ENCODE data around the gene ARRDC2.
A peak's percentile ranks its signal among the peaks of the same experiment; 100 is the strongest.
"Not testable (repeated sequence)": the region's sequence is repeated elsewhere in the genome, so short reads cannot be mapped to it uniquely, and the experiment has no call there.

ARRDC2 gene

DNA sequence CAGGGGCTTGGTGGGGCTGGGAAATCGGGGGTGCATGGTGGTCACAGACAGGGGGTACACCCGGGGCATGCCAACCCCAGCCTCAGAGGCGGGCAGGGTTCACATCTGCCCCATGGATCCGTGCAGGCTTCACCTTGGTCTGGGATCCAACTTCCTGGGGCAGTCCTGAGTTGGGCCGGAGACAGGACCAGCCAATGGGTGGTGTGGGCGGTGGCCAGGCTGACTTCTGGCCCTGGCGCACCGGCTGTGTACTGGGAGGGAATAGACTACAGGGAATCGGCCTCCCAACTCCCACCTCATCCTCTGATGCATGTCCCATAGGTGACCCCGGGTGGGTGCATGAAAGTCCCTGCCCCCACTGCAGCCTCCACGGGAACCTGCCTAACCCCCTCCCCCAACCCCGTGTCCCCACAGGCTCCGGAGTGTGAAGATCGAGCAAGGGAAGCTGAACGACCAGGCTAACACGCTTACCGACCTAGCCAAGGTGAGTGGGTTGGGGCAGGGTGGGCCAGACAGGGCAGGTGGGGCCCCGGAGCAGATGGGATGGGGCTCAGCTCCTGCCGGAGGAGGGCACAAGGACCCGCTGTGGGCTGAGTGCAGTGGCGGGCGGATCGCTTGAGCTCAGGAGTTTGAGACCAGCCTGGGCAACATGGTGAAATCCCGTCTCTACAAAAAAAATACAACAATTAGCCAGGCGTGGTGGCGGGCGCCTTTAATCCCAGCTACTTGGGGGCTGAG, 14.7 kb upstream of the ARRDC2 start:
- DNase-seq: no peak

DNA sequence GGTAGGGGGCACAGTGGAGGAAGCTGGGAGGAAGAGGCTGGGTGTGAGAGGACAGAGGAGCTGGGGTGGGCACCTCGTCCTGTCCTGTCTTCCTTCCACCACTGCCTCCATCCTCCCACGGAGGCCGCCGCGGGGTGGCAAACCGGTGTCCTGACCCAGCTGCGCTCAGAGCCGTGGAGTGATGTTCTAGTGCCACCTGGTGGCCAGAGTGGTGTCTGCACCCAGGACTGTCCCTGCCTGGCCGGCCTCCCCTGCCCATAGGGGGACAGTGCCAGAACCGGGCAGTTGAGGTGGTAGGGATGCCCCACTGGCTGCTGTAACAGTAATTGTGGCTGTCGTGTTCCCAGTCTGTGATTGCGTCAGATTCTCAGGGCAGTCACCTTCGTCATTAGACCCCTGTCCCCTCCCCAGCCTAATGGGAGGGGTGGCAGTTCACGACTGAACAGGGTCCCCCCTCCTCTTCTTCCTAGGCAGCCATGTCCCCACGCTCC, 11.1 kb upstream of the ARRDC2 start:
- peak; percentile 56 for DNase-seq

DNA sequence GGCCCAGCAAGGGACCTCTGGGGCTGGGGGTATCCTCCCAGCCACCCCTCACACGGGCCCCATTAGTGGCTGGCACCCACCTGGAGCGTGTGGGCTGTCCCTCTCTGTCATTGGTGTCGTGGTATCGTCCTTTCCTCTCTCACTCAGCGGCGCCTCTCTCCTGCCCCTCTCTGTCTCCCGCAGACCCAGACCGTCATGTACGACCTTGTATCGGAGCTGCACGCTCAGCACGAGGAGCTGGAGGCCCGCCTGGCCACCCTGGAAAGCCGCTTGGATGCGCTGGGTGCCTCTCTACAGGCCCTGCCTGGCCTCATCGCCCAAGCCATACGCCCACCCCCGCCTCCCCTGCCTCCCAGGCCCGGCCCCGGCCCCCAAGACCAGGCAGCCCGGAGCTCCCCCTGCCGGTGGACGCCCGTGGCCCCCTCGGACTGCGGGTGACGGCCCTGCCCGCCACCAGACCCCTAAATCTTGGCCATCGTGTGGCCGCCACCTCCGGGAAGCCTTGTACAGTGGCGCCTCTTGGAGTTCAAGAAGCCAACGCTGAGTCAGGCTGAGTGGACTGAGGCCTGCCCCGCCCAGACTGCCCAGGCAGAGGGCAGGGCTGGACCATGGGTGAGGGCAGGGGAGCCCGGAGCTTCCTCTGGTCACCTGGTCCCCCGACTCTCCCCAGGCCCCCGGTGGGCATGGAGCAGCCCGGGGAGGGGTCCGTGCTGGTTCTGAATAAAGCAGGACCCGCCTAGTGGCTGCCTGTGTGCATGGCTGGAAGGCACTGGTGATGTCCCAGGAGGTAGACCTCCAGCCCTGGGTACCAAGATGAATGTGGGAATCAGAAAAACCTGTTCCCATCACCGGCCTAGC, 9.8 kb upstream of the ARRDC2 start:
- no peak for DNase-seq

DNA sequence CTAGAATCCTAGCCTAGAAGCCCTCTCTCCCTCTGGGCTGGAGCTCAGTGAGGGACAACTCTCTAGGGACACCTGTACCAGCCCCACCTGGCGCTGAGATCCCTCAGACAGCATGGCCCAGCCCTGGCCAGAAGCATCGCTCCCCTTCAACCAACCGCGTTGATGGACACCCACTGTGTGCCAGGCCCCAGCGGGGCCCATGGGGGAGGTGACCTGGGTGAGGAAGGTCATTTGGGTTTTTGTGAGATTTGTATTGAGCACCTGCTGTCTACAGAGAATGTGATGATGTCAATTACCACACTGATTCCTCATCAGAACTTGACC, 9.2 kb upstream of the ARRDC2 start:
- no peak for DNase-seq

DNA sequence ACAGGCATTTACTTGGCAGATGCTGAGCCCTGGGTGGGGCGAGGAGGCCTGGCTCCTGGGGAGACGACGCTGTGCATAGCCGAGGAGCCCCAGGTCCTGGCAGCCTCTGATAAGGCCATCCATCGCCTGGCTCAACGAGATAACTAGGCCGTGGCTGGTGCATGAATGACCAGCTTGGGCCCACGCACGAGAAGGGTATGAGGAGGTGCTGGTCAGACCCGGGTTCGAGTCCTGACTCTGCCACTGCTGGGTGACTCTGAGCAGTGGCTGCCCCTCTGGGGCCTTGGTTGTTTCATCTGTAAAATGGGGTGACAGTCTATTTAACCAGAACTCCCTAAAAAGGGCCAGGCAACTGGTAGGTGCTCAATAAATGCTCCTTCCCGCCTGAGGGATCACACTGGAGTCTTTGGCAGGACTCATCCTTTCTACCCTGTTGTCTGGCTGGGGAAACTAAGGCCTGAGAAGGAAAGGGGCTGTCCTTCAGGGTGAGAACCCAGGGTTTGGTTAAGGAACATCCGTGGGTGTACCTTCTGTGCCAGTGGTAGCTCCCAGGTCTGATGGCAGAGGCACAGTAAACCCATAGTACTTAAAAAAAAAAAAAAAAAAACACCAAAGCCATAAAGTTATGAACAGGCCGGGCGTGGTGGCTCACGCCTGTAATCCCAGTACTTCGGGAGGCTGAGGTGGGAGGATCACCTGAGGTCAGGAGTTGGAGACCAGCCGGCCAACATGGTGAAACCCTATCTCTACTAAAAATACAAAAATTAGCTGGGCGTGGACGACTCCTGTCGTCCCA, 8.1 kb upstream of the ARRDC2 start:
- no peak for DNase-seq

DNA sequence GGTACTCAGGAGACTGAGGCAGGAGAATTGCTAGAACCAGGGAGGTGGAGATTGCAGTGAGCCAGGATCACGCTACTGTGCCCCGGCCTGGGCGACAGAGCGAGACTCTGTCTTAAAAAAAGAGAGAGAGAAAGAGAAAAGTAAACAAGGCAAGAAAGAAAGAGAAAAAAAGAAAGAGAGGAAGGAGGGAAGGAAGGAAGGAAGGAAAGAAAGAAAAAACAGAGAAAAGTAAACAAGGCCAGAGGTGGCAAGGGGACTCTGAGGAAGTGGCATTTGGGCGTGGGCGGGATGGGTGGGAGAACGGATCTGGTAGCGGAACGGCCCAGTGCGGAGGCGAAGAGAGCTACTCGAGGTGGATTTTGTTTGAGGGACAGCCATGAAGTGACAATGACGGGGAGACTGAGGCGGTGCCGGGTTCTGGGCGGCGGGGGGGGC, 7.5 kb upstream of the ARRDC2 start:
- DNase-seq: no peak

DNA sequence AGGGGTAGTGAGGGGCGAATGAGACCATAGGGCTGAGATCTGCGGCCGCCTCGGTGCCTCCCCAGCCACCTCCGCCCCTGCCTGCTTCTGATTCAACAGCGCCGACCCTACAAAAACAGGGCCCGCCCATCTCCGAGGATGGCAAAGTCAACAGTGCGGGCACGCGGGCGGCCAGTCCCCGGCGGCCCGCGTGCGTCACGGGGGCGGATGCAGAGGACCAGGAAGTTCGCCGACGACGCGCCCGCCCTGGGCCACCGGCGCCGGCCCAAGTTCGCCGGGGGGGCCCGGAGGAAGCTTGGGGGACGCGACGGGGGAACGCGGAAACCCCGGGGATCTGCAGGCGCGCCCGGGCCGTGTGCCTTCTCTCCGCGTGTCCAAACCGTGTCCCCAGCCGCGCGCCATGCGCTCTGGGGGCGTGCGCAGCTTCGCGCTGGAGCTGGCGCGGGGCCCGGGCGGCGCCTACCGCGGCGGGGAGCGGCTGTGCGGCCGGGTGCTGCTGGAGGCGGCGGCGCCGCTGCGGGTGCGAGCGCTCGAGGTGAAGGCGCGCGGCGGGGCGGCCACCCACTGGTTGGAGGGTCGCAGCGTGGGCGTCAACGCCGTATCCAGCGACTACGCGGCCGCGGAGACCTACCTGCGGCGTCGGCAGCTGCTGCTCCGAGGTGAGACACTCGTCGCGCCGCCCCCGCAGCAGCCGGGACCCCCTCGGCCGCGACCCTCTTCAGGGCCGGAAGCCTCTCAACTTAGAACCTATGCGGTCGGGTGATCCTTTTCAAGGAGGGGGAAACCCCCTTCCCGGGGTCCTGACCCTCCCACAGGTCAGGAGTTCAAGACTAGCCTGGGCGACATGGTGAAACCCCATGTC, 6.8 kb upstream of the ARRDC2 start:
- DNase-seq: peak; percentile 63

DNA sequence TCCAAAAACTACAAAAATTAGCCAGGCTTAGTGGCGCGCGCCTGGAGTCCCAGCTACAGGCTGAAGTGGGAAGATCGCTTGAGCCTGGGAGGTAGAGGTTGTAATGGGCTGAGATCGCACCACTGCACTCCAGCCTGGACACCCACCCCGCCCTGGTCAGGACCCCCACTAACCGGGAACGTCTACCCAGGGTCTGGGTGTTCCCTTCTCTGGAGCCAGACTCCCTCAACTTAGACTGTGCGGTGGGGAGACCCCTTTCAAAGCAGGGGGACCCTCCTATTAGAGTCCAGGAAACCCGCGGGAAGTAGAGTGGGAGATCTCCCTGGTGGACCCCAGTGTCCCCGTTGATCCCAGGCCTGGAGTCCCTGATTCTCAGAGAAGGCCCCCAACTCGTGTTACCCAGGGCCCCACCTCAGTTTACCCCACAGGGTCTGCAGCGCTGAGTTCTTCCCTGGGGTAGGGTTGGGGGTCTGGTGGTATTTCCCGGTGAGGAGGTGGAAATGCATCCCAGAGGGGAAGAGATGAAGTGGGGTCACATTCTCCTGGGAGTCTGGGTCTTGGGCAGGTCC, 6.1 kb upstream of the ARRDC2 start:
- DNase-seq: no peak

DNA sequence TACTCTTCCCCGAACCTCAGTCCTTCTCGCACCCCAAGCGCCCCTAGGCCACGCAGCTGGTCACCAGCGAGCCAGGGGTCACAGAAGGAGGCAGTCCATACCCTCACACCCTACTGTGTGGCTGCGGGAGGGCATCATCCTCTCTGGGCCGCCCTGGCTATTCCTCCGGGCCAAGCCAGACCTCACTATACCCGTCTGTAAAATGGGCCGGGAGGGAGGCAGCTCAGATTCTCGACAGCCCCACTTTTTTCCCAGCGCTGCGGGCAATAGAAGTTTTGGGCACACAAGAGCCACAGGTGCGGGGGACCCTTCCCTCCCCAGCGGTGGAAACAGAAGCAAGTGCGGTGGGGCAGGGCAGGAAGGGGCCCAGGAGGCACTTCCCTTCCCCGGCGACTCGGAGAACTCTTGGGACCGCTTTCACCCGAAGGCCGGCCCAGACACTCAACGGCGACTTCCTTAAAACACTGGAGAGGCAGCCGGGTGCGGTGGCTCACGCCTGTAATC, 5.6 kb upstream of the ARRDC2 start:
- no peak for DNase-seq

DNA sequence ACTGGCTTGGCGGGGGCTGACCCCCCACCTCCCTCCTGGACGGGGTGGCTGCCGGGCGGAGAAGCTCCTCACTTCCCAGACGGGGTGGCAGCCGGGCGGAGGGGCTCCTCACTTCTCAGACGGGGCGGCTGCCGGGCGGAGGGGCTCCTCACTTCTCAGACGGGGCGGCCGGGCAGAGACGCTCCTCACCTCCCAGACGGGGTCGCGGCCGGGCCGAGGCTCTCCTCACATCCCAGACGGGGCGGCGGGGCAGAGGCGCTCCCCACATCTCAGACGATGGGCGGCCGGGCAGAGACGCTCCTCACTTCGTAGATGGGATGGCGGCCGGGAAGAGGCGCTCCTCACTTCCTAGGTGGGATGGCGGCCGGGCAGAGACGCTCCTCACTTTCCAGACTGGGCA, 2.2 kb upstream of the ARRDC2 start:
- not testable (repeated sequence) for DNase-seq

DNA sequence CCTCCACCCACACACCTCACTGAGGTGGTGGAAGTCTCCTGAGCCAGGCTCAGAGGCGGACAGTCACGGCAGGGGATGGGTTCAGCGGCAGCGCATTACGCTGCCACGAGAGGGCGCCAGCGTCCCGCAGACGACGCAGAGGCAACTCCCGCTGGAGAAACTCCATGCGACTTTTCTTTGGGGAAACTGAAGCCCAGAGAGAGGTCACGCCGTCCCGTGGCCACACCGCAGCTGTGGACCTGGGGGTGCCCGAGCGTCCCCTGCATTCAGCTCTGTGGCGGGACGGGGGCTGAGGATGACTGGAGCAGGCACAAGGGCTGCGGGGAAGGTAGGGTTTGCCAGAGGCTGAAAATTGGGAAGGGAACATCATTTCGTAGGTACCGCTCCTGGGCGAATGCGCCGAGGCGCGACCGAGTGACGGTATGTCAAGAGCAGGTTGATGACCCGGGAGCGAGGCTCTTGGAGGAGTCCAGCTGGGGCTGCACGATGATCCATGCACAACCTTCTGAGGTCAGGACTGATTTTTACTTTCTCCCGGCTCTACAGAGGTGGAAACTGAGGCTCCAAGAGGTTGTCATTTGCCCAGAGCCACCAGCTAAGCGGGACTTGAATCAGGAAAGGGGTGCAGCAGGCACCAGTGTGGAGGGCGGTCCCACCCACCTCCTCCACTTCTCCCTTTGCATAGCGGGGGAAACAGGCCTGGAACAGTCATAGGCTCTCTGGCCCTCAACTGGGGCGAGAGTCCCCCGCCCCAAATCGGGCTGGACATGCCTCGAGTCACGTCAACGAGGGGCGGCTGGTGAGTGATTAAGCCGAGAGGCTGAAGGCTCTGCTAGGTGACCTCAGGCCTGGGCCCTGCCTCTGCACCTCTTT, 690 bp upstream of the ARRDC2 start:
- peak; percentile 73 for DNase-seq

DNA sequence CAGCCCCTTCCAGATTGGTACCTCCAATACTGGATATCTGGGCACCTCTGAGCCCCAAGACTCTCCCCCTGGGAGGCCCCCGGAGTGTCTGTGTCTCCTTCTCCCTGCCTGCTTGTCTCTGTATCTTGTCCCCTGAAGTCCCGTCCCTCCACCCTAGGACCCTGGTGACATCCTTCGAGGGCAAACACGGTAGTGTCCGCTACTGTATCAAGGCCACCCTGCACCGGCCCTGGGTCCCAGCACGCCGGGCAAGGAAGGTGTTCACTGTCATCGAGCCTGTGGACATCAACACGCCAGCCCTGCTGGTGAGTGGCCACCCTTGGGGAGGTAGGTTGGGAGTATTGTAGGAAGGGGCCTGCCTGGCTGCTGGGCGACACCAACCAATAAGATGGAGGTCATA, 844 bp downstream of the ARRDC2 start:
- no peak for DNase-seq

DNA sequence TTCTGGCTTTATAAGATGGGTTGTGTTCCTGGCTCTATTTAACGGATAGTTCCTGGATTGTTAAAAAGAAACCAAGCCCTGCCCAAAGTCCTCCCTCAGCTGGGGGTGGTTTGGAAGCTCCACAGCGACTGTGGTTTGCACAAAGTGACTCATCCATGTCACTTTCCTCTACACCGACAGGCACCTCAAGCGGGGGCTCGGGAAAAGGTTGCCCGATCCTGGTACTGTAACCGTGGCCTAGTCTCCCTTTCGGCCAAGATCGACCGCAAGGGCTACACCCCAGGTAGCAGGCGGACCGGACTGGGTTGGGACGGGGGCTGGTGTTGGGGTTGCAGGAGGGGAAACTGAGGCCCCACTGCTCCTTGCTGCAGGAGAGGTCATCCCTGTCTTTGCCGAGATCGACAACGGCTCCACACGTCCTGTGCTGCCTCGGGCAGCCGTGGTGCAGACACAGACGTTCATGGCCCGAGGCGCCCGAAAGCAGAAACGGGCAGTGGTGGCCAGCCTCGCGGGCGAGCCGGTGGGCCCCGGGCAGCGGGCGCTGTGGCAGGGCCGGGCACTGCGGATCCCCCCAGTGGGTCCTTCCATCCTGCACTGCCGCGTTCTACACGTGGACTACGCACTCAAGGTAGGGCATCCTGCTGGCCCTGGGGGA, 1.6 kb downstream of the ARRDC2 start:
- no peak for DNase-seq

DNA sequence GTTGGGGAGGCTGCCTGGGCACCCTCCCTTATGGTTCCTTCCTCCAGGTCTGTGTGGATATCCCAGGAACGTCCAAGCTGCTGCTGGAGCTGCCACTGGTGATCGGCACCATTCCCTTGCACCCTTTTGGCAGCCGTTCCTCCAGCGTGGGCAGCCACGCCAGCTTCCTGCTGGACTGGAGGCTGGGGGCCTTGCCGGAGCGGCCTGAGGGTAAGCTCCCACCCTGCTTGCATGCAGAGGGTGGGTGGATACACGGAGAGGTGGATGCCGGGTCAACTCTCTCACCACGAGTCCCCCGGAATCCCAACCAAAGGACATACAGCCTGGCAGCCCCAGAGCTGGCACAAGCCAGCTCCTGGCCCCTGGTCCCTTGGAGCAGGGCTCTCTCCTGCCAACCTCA, 2.2 kb downstream of the ARRDC2 start:
- DNase-seq: no peak

DNA sequence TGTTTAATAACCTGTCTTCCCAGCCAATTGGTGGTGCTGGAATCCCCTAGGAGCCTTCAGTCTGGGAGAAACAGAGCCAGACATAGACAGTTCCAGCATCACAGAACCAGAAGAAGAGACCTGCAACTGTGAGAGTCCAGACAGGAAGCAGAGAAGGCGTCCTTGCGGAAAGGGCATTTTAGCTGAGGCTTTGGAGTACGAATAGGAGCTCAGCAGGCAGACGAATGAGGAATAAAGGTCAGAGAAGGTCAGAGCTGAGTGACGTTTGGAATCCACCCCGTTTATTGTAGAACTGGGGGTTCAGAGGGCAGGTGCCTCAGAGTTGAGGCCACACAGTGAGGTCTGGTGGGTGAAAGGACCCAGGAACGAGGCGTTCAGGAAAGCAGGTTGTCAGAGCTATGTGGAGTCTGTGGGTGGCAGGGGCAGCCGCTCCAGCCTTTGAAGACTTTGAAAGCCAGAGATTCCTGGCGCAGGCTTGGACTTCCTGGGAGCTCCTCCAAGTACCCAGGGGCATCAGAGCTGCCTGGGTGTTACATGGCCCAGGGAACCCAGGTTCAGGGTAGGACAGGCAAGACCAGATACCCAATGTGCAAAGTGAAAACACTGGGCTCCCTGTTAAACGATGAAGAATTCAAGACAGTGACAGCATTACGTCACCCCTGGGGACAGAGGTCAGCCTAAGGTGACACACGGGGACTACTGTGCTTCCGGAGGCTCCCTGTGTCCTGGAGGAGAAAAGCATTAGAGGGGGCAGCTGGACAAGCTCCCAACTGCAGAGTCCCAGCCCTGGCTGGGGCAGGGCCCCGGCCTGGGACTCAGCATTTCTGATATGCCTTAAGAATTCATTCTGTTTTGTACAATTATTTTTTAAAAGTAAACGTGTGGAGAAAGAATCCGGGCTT, 5.5 kb downstream of the ARRDC2 start:
- DNase-seq: no peak

DNA sequence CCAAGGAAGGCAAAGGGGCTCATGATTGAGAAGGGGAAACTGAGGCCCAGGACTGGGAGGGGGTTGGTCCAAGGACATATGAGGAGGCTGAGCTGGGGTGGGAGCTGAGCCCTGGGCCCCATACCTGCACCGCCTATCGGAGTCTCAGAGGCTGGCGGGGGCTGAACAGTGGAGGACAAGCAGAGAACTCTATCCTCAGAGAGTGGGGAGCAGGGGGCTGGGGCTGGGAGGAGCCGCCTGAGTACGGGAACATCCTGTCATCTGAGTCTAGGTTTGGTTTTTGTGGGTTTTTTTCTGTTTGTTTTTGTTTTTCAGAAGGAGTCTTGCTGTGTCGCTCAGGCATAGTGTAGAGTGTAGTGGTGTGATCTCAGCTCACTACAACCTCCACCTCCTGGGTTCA, 6.2 kb downstream of the ARRDC2 start:
- no peak for DNase-seq

DNA sequence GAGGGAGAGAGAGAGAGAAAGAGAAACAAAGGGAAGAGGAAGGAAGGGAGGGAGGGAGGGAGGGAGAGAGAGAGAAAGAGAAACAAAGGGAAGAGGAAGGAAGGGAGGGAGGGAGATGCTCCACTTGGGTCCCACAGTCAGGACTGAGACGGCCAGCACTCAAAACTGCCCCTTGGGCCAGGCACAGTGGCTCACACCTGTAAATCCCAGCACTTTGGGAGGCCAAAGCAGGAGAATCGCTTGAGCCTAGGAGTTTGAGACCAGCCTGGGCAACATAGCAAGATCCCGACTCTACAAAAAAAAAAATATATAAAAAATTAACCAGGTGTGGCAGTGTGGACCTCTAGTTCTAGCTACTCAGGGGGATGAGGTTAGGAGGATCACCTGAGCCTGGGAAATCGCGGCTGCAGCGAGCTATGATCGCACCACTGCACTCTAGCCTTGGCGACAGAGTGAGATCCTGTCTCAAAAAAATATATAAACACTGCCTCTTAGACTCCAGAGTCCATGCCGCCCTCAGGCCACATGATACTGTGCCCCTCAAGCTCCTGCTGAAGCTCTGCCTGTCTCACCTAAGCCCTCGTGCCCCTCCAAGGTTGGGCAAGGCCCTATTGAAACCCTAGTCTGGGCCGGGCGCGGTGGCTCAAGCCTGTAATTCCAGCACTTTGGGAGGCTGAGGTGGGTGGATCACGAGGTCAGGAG, 8.4 kb downstream of the ARRDC2 start:
- DNase-seq: no peak

DNA sequence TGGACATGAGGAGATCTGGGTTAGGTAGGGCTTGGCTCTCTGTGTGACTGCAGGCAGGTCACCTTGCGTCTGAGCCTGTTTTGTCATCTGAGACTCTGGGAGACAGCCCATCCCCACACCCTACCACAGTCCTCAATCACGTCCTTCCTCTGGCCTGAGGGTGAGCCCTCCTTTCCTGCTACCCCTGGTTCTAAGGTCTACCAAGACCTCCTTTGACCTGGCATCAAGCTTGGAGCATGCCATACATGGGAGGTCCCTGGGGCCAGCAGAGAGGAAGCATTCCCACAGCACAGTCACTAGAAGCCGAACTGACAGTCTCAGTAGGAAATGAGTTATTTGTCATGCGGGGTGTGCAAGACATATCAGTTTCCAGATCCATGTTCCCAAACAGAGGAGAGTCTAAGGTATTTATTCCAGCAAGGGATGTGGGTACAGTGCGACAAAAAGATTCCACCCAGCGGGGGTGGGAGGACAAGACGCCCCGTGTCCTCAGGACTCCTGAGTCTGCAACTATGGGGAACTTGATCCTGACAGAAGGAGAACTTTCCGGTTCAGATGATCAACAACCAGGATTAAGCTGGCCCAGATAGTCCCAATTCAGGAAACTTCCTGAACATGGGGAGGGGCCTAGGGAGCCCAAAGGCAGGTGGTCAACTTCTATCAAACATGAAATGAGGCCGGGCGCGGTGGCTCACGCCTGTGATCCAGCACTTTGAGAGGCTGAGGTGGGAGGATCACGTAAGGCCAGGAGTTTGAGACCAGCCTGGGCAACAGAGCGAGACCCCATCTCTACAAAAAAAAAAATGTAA, 9.5 kb downstream of the ARRDC2 start:
- DNase-seq: no peak
